Measurements from ENCODE around the gene GIT1. TPM values are rescaled to one million over a fixed set of nuclear protein-coding genes. Genes with fewer than 3 reads are reported as not detected.

GIT1 gene
- total RNA-seq, 4 donors from 2014 or later = 31.9 to 66.7 (median 52.6) TPM

DNA sequence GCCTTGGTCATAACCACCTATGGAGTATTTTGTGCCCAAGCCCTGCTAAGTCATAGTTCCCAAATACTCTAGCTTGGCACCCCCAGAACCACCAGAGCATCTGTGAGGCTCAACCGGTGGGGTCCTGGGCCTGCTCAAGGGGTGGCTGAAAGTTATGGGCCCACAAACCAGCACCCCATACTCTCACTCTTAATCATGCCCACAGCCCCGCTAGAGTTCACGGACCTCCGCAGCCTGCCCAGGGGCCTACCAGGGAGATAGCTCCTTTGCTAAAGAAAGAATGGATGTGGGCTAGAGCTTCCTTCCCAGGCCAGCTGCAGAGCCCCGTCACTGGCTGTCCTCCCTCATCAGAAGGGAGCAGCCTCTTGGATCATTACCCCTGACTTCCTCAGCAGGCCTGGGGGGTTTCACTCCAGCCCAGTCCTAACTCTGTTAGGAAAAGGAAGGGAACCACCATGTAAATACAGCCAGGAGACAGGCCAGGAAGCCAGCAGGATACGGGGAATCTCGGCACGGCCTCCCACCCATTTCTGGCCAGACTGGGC lies 1.4 kb downstream of the GIT1 start:
- H3K27ac ChIP-seq = peak overlapping the region; percentile 55 to 90 (median 74)
- DNase-seq = no peak
- TF ChIP-seq POLR2A (IDR thresholded peaks at IDR 0.05) = no peak
- no peak for TF ChIP-seq CTCF (IDR thresholded peaks at IDR 0.05)
- H3K4me1 ChIP-seq = peaks cover 9 to 49% (median 41%) of the 10 kb centered on the region in 4 donors
- no peaks in the 10 kb centered on the region for H3K9me3 ChIP-seq
- H3K27me3 ChIP-seq = no peaks in the 10 kb centered on the region
- H3K4me3 ChIP-seq = peak overlapping the region; percentile 62 to 95 (median 86)
- H3K36me3 ChIP-seq = no peaks in the 10 kb centered on the region

- H3K4me3 ChIP-seq = peak overlapping the region in 1 of 4 donors; percentile 95
- no peak for TF ChIP-seq POLR2A (IDR thresholded peaks at IDR 0.05)
- TF ChIP-seq CTCF (IDR thresholded peaks at IDR 0.05) = no peak
- H3K27ac ChIP-seq = peak overlapping the region in 1 of 4 donors; percentile 25
- peaks cover 0 to 4% (median 0%) of the 10 kb centered on the region in 3 donors for H3K36me3 ChIP-seq
- H3K4me1 ChIP-seq = peaks cover 9 to 46% (median 38%) of the 10 kb centered on the region in 4 donors
- H3K27me3 ChIP-seq = no peaks in the 10 kb centered on the region
- DNase-seq = no peak
- H3K9me3 ChIP-seq = no peaks in the 10 kb centered on the region
Measured at GRCh38 chr17:29587591-29587990, 1.9 kb downstream of the GIT1 start.

GRCh38 chr17:29586676-29587469 lies 2.6 kb downstream of the GIT1 start:
- no peak overlapping the region for H3K4me3 ChIP-seq
- H3K27ac ChIP-seq = peak overlapping the region in 1 of 4 donors; percentile 38
- peaks cover 9 to 41% (median 32%) of the 10 kb centered on the region in 4 donors for H3K4me1 ChIP-seq
- H3K27me3 ChIP-seq = no peaks in the 10 kb centered on the region
- DNase-seq = no peak
- no peak for TF ChIP-seq CTCF (IDR thresholded peaks at IDR 0.05)
- TF ChIP-seq POLR2A (IDR thresholded peaks at IDR 0.05) = no peak
- H3K9me3 ChIP-seq = no peaks in the 10 kb centered on the region
- H3K36me3 ChIP-seq = peaks cover 0 to 10% (median 0%) of the 10 kb centered on the region in 3 donors

DNA sequence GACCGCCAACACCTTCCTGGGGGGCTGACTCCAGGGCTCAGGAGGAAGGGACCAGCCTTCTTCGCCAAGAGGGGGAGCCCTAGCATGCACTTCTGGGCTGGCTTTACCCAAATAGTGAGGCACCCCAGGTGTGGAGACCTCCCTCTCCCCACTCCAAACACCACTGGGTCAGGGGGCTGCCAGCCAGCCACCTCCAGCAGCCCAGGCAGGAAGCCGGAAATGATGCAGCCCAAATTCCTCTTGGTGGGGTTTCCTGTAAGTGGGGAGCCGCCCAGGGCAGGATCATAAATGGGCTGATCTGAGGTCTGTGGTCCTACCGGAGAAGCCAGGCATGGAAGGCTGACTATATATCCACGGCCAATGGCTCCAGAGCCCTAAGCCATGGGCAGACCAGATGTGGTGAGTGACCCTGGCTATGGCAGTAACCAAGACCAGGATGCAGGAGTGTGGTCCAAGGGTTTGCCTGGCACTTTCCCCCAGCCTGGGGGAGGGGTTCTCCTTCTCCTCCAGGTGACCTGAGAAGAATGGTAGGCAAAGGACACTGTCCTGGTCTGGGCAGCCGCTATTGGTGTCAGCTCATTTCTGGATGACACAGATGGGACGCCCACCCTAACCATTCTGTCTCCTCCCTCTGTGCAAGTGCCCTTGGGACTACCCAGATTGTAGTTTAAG lies 4.2 kb downstream of the GIT1 start:
- H3K9me3 ChIP-seq = no peaks in the 10 kb centered on the region
- DNase-seq = peak in 1 of 3 donors; percentile 54
- peak overlapping the region in 1 of 4 donors; percentile 20 for H3K4me3 ChIP-seq
- peaks cover 0 to 20% (median 0%) of the 10 kb centered on the region in 3 donors for H3K36me3 ChIP-seq
- H3K27ac ChIP-seq = peak overlapping the region in 3 of 4 donors; percentile 38 to 48 (median 44)
- H3K27me3 ChIP-seq = no peaks in the 10 kb centered on the region
- peak in 4 of 6 experiments; percentile 5 to 16 (median 10) for TF ChIP-seq CTCF (IDR thresholded peaks at IDR 0.05)
- no peak for TF ChIP-seq POLR2A (IDR thresholded peaks at IDR 0.05)
- H3K4me1 ChIP-seq = peaks cover 5 to 25% (median 19%) of the 10 kb centered on the region in 4 donors

- peaks cover 0 to 24% (median 0%) of the 10 kb centered on the region in 3 donors for H3K36me3 ChIP-seq
- H3K27me3 ChIP-seq = no peaks in the 10 kb centered on the region
- no peak for DNase-seq
- TF ChIP-seq CTCF (IDR thresholded peaks at IDR 0.05) = no peak
- peak overlapping the region in 2 of 4 donors; percentile 38 to 48 for H3K27ac ChIP-seq
- H3K4me3 ChIP-seq = no peak overlapping the region
- H3K9me3 ChIP-seq = no peaks in the 10 kb centered on the region
- peaks cover 0 to 19% (median 14%) of the 10 kb centered on the region in 4 donors for H3K4me1 ChIP-seq
Measured at GRCh38 chr17:29584452-29585079, 4.9 kb downstream of the GIT1 start.
